HG03521 (cell line): ENCODE results near the gene NAV1.
"Not testable (repeated sequence)": the region's sequence is repeated elsewhere in the genome, so short reads cannot be mapped to it uniquely, and the experiment has no call there.

Experiments used
- ATAC-seq: cut with Tn5 transposase; IDR thresholded peaks from one replicate; pipeline ENCODE4 v1.9.1; 2021; ENCODE audit warnings: mild to moderate bottlenecking, moderate library complexity; ENCODE audit not compliant: unreplicated experiment

The NAV1 gene, protein sequence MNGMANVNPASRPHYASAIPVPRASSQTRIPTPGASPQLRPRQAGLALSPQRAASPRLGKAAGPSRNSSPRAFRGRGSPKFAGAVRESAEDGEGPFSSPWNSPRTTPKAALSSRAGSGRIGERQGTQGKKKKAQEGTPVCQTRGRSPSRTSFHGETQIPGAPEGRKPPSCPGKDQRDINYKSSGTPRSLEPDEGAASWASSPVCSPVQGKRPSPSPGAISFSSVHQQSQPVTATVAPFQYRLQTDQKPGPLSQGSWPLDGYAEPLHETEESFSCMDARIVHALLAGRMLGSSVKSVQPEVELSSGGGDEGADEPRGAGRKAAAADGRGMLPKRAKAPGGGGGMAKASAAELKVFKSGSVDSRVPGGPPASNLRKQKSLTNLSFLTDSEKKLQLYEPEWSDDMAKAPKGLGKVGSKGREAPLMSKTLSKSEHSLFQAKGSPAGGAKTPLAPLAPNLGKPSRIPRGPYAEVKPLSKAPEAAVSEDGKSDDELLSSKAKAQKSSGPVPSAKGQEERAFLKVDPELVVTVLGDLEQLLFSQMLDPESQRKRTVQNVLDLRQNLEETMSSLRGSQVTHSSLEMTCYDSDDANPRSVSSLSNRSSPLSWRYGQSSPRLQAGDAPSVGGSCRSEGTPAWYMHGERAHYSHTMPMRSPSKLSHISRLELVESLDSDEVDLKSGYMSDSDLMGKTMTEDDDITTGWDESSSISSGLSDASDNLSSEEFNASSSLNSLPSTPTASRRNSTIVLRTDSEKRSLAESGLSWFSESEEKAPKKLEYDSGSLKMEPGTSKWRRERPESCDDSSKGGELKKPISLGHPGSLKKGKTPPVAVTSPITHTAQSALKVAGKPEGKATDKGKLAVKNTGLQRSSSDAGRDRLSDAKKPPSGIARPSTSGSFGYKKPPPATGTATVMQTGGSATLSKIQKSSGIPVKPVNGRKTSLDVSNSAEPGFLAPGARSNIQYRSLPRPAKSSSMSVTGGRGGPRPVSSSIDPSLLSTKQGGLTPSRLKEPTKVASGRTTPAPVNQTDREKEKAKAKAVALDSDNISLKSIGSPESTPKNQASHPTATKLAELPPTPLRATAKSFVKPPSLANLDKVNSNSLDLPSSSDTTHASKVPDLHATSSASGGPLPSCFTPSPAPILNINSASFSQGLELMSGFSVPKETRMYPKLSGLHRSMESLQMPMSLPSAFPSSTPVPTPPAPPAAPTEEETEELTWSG (N-terminal part only)

GRCh38 chr1:201538612-201539551 lies at the start of gene NAV1:
Gene NAV1 (plus strand): TSS chr1:201539127. CDS start chr1:201622885, 83,758 bp downstream.
- ATAC-seq, result no peak

GRCh38 chr1:201489643-201490261 lies 49.2 kb upstream of the NAV1 start:
- no peak for ATAC-seq

DNA sequence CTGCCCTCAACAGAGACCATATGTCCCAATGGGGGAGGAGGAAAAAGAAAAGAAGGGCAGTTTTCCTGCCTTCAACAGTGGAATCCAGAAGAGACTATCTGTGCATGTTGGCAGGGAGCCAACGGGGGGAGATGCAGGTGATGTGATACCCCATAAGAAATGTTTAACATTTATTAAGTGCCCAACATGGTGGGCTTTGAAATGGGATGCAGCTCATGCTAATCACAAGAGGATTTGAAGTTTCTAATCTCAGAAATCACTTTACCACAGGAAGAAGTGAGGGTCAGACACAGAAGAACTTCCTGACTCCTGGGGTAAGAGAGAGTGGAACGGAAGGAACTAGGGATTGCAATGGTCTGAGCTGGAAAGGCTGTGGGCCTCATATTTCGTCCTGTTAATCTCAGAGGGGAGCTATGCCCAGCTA lies 48.2 kb upstream of the NAV1 start:
- ATAC-seq, result no peak

GRCh38 chr1:201491896-201492511 lies 46.9 kb upstream of the NAV1 start:
- ATAC-seq, result no peak

- ATAC-seq, result not testable (repeated sequence)
Measured at GRCh38 chr1:201493026-201493656, 45.8 kb upstream of the NAV1 start.

- ATAC-seq, result no peak
Measured at GRCh38 chr1:201493757-201494617, 44.9 kb upstream of the NAV1 start.

GRCh38 chr1:201495551-201496295 lies 43.2 kb upstream of the NAV1 start:
- no peak for ATAC-seq

DNA sequence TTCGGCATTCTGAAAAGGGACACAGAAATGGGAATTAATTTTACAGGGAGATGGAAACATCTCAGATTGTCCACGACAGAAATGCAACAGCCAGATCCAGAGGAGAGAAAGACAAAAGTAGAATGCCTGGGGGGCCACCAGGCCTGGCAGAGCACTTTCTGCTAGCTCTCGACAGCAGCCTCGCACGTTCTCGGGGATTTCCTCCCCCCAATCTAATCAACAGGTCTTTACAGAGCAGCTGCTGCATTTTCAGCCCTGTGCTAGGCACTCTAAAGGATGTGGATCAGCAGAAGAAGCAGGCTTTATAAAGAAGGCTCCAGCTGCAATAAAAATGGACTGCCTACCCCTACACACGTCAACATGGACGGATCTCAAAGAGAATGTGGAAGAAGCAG lies 42.6 kb upstream of the NAV1 start:
- no peak for ATAC-seq

GRCh38 chr1:201497935-201498509 lies 40.9 kb upstream of the NAV1 start:
- ATAC-seq, result no peak

DNA sequence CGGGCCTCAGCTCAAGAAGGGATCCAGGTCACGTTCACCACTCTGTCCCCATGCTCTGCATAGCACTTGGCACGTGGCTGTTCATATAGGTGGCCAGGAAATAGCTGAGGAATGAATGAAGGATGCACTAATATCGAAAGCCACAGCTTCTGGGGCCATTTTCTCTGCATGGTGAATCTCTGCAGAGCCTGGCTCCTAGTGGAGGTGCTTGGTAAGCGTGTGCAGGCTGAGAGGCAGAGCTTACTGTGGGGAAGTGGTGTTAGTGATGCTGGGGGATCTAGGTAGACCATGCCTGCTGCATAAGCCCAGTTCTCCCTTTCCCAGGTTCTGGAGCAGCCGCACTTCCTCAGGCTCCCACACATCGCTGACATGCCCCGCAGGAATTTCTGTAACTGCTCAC lies 40.3 kb upstream of the NAV1 start:
- no peak for ATAC-seq

DNA sequence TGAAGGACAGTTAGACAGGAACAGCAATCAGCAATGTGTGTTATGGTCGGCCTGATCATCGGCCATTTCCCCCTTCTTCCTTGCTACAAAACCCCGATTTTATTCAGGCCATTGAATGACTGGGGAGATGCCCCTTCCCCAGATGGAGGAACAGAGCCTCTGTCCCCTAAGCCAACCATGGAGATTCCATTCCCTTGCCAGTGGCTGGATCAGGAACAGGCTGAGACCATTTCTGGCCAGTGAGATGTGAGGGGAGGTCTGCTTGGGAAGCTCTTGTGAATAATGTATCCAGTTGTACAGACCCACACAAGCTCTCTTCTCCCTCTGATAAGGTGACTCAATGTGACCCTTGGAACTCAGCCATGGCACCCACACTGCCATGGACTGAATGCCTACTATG lies 39.7 kb upstream of the NAV1 start:
- ATAC-seq, result no peak

DNA sequence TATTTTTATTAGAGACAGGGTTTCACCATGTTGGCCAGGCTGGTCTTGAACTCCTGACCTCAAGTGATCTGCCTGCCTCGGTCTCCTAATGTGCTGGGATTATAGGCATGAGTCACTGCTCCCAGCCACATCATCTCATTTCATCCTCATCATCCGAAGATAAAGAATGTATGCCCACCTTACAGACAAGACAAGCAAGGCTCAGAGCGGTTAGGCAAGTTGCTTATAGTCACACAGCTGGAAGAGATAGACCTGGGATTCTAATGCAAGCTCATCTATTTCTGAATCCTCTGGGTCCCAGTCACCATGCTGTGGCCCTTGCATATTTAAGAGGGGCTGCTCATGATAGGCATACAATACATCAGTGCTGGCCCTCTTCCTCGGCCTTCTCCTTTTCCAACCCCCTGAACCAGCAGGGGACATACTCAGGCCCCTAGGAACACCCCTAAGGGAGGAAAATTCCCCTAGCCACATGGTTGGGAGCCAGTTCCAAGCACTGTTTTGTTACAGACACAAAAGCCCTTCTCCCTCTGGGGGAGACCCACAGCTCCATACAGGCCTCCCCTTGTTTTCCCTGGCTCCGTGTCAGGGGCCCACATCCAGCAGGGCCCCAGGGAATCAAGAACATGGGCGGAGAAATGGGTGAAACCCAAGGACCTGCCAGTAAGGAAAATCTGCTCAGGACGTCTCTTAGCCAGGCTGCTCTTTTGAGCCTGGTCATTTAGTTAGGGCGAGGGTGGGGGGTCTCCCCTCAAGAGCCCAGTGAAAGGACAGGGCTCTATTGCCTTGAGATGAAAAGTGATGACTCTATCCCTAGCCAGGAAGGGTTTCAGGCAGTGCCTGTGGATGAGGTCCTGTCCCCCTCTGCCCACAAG lies 38.9 kb upstream of the NAV1 start:
- no peak for ATAC-seq

- ATAC-seq, result no peak
Measured at GRCh38 chr1:201500670-201501120, 38.2 kb upstream of the NAV1 start.

- no peak for ATAC-seq
Measured at GRCh38 chr1:201501144-201501543, 37.8 kb upstream of the NAV1 start.

DNA sequence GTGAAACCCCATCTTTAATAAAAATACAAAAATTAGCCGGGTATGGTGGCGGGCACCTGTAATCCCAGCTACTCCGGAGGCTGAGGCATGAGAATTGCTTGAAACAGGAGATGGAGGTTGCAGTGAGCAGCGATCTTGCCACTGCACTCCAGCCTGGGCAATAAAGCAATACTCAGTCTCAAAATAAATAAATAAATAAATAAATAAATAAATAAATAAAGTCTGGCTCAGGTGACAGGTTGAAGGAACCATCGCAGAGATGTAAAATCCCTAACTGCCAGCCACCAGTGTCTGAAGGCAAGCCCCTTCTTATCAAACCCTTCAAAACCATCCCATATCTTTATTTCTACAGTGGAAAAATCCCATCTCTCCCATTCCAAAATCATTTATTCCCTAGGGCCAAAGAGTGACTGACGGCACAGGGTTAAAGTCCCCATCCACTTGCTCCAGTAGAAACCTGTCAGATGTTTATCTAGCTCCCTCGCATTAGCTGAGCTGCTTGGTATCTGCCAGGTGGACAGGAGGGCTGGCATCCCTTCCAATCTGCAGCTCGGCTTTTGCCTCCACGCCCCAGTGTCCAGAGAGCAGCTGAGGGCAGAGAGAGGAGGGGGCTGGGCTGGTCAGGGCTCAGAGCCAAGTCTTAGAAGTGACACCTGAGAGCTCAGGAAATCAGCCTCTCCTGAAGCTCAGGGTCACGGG lies 37.0 kb upstream of the NAV1 start:
- ATAC-seq, result no peak
